Measurements from ENCODE around the gene PRR35.

- TF ChIP-seq CTCF (IDR thresholded peaks at IDR 0.05; ENCODE audit: low read depth, low read length, poor library complexity, severe bottlenecking) (no peak), EZH2phosphoT487 (IDR thresholded peaks at IDR 0.05; ENCODE audit: borderline replicate concordance, low read length) (no peak)
Measured at GRCh38 chr16:566475-567372, 6.5 kb downstream of the PRR35 start, which contains the start of gene NHLRC4.

Measured in DOHH2 (cell line).